Choroid plexus epithelial cell (primary cell): ENCODE results near the gene MYH9.
"Not testable (repeated sequence)": the region's sequence is repeated elsewhere in the genome, so short reads cannot be mapped to it uniquely, and the experiment has no call there.

Experiments used
- DNase-seq: peaks from one replicate; pipeline ENCODE4 v3.0.0-alpha.2; 2010; ENCODE audit warnings: low read depth
- H3K4me3 ChIP-seq: 2 replicates; pipeline ENCODE4 v1.5.1; 2011; ENCODE audit warnings: low read depth, mild to moderate bottlenecking, control low read depth, low read length, moderate library complexity
- TF ChIP-seq, protein P1 (sequence below): conservative IDR thresholded peaks from 2 replicates; pipeline ENCODE4 v1.5.1; 2011; ENCODE audit warnings: low read depth, mild to moderate bottlenecking, control low read depth, inconsistent platforms, low read length, moderate library complexity

The MYH9 gene

DNA sequence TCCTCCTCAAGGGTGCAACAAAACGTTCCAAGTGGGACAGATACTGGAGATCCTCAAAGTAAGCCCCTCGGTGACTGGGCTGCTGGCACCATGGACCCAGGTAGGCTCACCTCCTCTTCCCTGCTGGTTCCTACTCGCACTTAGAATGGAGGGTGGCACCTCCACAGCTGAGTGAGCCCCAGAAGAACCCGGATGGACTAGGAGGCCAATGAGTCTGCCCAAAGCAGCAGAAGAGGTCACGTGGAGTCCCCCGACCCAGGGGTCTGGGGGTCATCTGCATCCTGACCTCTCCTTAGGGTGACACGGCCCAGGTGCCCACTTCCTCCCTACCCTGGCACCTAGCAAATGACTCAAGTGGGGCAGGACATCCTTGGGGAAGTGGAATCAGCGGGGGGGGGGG lies 130.5 kb downstream of the MYH9 start:
- TF ChIP-seq, protein P1, sequence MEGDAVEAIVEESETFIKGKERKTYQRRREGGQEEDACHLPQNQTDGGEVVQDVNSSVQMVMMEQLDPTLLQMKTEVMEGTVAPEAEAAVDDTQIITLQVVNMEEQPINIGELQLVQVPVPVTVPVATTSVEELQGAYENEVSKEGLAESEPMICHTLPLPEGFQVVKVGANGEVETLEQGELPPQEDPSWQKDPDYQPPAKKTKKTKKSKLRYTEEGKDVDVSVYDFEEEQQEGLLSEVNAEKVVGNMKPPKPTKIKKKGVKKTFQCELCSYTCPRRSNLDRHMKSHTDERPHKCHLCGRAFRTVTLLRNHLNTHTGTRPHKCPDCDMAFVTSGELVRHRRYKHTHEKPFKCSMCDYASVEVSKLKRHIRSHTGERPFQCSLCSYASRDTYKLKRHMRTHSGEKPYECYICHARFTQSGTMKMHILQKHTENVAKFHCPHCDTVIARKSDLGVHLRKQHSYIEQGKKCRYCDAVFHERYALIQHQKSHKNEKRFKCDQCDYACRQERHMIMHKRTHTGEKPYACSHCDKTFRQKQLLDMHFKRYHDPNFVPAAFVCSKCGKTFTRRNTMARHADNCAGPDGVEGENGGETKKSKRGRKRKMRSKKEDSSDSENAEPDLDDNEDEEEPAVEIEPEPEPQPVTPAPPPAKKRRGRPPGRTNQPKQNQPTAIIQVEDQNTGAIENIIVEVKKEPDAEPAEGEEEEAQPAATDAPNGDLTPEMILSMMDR = no peak
- no peak overlapping the region for H3K4me3 ChIP-seq
- no peak for DNase-seq

DNA sequence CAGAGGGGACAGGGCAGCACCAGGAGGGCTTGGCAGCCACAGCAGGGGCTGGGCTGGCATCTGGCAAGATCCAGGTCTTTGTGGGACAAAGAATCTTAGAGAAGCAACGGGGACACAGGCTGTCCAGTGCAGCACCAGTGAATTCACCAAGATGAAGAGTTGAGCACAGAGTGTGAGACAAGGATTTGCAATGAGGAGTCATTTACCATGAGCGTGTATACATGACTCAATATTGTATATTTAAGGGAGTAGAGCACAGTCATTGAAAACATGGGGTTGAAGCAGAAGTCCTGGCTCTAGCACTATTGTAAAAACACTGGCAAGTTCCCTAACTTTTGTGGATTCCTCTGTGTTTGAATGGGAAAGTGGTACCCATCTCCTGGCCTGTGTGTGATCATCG lies 131.3 kb downstream of the MYH9 start:
- no peak overlapping the region for H3K4me3 ChIP-seq
- TF ChIP-seq, protein P1 = no peak
- DNase-seq = no peak

DNA sequence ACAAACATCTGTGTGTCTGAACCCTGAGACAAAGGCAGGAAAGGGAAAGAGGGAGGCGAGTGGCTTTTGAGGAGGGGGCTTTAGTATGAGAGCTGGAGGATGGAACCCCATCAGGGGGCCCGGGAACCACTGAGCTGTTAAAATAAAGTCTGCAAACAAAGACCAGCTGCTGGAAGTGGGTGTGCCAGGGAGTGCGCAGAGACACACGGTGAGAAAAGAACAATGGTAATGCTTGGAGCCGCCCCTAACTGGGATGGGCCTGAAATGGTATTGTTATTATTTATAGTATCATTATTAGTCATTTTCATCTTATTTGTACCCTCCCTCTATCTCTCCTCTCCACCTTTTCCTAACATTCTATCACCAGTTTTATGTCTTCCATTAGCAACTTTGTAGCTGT lies 132.2 kb downstream of the MYH9 start:
- H3K4me3 ChIP-seq, DNase-seq: not testable (repeated sequence)

DNA sequence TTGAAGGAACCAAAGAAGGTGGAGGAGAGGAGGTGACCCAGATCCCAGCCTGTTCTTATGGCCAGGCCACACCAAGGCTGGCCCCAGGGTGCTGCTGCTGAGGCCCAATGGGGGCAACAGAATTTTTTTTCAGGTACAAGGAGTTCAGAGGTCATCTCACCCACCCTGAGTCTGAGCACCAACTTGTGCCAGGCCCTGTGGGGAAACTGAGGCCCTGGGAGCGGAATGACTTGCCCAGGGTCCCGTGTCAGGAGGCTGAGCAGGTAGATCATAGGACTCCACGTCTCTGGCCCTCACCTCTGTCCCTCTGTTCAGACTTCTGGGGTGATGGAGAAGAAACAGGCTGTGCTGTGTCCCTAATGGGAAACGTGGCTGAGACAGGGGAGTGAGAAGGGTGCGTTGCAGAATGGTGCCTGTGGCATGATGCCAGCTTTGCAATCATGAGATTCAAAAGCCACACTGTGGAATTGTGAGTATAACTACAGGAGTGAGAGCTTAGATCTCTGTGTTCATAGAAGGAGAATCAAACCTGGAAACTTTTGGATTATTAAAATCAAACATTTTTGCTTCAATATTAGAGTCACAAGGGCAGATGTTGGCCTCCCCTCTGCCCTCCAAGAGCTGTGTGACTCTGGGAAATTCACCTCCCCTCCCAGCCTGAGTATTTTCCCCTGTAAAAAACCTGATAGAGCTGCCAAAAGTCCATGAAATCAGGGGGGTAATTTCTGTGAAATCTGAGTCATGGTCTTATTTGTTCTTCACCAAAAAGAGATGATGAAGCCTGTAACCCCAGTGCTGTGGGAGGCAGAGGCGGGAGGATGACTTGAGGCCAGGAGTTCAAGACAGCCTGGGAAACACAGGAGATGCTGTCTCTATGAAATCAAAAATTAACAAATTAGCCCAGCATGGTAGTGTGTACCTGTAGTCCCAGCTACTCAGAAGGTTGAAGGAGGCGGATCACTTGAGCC lies 134.0 kb downstream of the MYH9 start:
- H3K4me3 ChIP-seq = no peak overlapping the region
- DNase-seq = peak; percentile 38
- TF ChIP-seq, protein P1 = no peak

DNA sequence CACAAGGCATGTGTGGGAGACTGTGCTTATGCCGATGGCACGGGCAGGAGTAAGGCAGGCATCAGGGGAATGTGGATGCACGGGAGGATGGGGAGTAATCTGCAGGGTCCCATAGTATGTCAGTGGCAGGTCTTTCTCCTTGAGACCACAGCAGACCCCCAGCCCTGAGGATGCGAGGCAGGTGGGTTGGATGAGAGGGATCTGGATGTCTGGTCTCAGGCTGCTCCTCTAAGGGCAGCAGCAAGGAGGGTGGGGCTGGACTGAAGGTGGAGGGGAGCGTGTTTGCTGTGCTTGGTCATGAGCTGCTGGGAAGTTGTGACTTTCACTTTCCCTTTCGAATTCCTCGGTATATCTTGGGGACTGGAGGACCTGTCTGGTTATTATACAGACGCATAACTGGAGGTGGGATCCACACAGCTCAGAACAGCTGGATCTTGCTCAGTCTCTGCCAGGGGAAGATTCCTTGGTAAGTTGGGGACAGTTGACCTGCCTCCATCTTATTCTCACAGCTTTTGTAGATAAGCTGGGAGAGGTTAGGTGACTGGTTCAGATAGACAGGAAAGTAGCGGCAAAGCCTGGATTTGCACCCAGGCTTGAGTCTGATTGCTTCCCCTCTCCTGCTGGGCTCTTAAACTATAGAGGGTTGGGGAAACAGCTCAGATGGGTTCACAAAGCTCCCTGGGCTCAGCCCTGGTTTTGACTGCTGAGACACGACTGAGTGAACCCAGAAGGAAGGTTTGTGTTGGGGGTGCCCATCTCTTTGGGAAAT lies 134.8 kb downstream of the MYH9 start, which contains the start of gene APOL1:
TSS of gene APOL1 (plus strand) at position 380 of the 769 bp plus-strand sequence. CDS start 1,823 bp downstream, outside the sequence.
- TF ChIP-seq, protein P1 = no peak
- H3K4me3 ChIP-seq = peak within 1 kb of the TSS; percentile 26
- DNase-seq = peak; percentile 57

DNA sequence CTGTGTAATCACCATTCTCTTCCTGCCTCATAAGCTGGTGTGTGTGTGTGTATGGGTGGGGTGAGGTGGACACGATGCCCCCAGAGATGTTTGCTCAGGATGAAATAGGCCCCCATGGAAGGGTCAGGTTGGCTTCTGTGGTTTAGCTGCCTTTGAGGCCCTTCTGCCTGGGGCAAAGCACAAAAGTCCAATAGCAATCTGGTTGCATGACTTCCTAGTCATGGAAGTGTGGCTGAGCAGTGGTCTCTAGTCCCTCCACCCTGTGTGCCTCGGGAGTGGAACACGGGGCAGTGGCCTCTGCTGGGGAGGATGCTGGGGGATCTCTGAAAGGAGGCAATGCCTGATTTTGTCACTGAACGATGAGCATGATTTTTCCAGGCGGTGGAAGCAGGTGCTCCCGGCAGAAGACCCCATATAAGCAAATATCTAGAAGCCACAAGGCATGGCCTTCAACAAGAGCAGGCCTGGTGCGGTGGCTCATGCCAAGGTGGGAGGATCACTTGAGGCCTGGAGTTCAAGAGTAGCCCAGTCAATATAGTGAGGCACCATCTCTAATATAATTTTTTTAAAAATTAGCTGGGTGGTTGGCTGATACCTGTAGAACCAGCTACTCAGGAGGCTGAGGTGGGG lies 135.7 kb downstream of the MYH9 start:
- not testable (repeated sequence) for DNase-seq, H3K4me3 ChIP-seq

DNA sequence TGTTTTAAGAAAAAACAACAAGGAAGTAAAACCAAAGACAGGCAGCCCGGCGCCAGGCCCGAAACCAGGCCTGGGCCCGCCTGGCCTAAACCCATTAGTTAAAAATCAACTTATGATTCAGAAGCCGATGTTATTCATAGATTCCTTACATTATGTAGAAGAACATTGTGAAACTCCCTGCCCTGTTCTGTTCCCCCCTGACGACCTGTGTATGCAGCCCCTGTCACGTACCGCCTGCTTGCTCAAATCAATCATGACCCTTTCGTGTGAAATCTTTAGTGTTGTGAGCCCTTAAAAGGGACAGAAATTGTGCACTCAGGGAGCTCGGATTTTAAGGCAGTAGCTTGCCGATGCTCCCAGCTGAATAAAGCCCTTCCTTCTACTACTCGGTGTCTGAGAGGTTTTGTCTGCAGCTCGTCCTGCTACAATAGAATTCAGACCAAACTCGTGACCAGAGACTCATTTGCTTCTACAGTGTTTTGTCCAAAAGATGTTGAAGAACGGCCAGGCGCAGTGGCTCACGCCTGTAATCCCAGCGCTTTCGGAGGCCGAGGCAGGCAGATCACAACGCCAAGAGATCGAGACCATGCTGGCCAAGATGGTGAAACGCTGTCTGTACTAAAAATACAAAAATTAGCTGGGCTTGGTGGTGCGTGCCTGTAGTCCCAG lies 137.3 kb downstream of the MYH9 start:
- not testable (repeated sequence) for H3K4me3 ChIP-seq, DNase-seq

DNA sequence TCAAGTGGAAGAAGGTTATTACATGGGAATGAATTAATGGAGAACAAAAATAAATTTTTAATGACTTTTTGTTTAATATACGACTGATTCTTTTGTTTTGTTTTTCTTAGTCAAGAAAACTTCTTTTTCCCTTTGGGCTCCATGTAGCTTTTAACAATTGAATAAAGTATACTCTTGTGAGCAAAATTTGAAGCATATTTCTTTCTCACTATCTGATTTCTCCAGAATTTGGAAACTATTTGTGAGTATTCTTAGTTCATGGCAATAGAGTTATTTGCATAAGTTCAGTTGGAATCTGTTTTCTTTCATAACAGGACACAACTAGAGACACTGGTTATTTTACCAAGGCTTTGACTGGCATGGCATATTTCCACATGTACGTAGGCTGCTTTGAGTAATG lies 138.6 kb downstream of the MYH9 start:
- TF ChIP-seq, protein P1 = no peak
- no peak overlapping the region for H3K4me3 ChIP-seq
- DNase-seq = no peak
